ENCODE data around the gene OBSCN. TPM values are rescaled to one million over a fixed set of nuclear protein-coding genes. Genes with fewer than 3 reads are reported as not detected.

The OBSCN gene
- total RNA-seq, 1 donor from 2014 or later = 18.3 TPM

- ATAC-seq (no peak), DNase-seq (ENCODE audit: low spot score) (peak; percentile 51)
- intact Hi-C loops (cut with DNase I) = no loop called here
Measured at GRCh38 chr1:228365271-228366061, 157.6 kb downstream of the OBSCN start.

- intact Hi-C loops (cut with DNase I) = no loop called here
- ATAC-seq = no peak
- DNase-seq (ENCODE audit: low spot score) = no peak
Measured at GRCh38 chr1:228366062-228366865, 158.4 kb downstream of the OBSCN start.

DNA sequence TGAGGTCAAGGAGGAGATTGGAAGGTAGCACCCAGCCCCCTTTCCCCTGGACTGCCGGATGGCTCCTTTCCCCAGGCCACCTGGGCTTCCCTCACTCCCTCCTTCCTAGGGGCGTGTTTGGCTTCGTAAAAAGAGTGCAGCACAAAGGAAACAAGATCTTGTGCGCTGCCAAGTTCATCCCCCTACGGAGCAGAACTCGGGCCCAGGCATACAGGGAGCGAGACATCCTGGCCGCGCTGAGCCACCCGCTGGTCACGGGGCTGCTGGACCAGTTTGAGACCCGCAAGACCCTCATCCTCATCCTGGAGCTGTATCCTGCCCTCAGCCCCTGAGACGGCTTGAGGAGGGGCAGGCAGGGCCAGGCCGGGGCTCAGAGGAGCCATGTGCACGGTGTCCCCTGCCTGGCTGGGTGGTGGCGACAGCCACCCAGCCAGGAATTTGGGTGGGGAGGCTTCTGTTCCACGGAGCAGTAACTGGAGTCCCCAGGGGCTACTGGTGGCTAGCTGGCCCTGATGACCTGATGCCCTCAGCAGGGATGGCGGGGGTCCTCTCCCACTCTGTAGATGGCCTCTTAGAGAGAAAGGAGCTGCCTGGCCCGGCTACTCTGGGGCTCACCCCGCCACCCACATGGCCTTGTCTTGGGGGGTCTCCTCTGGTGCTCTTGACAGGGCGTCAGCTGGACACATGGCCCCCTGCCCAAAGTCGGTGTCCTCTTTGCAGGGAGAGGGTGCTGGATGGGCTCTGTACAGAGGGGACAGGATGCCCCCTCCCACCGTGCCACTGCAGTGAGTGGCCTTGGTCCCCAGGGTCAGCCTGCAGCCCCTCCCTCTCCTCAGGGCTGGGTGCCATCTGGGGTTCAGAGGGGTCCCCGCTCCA is 159.3 kb downstream of the OBSCN start:
- DNase-seq (ENCODE audit: low spot score) (peak; percentile 60), ATAC-seq (peak; percentile 30)
- intact Hi-C loops (cut with DNase I) = no loop called here

DNA sequence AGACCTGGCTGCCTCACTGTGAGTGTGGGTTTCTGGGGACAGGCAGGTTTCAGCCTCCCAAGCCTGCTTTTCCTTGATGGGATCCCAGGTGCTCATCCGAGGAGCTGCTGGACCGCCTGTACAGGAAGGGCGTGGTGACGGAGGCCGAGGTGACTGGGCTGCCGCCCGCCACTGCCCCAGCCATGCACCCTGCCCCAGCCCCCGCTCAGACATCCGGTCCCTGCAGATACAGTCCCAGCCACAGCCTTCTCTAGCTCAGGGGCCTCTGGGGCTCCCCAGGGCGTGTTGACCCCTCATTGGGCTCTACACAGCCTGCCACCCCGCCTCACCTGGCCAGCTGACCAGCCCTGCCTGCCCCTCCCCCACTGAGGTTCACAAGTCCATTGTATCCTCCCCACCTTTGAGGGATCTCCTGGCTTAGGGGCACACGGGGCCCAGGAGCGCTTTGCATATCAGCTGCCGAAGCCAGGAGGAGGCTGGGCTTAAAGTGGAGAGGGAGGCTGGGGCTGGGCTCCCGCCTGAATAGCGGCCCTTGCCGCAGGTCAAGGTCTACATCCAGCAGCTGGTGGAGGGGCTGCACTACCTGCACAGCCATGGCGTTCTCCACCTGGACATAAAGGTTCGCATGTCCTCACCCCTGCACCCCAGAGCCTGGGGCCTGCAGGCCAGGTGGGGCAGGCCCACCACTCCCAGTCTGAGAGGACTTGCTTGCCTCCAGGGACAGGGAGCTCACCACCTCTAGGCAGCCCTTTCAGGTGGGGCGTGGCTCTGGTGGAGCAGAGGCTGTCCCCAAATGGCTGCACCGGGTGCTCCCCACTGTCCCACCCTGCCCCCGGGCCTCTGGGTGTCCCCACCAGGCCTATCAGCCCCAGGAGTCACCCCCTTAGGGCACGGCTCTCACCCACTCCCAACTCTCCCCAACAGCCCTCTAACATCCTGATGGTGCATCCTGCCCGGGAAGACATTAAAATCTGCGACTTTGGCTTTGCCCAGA is 160.3 kb downstream of the OBSCN start:
- intact Hi-C loops (cut with DNase I) = no loop called here
- peak; percentile 58 for DNase-seq (ENCODE audit: low spot score)
- ATAC-seq = no peak

DNA sequence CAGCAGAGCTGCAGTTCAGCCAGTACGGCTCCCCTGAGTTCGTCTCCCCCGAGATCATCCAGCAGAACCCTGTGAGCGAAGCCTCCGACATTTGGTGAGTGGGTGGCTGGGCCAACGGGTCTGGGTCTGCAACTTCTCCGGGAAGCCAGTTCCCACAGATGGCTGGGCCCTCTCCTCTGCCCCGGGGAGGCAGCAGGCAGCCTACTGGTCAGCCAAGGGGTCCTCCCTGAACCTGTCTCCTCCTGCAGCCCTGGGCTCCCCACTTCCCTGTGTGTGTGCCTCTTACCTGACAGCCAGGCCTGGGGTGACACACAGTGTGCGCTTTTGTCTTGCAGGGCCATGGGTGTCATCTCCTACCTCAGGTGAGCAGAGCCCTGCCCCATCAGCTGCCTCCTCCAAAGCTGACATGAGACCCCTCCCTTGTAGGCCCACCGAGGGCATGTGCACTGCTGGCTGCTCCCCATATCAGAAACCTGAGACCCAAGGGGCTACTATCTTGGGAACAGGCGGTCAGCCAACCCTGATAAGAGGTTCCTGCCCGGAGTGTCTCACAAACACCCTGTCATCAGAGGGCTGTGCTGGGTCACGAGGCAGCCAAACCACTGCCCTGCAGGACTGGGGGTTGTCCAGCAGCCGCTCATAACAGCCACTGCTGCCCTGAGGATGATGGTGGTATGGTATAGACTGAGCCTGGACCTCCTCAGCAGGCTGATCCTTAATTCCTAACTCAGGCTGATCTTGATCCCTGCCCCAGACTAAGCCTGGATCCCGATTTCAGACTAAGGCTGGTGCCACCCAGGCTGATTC is 161.2 kb downstream of the OBSCN start:
- intact Hi-C loops (cut with DNase I) = no loop called here
- peak; percentile 54 for DNase-seq (ENCODE audit: low spot score)
- ATAC-seq = no peak

DNA sequence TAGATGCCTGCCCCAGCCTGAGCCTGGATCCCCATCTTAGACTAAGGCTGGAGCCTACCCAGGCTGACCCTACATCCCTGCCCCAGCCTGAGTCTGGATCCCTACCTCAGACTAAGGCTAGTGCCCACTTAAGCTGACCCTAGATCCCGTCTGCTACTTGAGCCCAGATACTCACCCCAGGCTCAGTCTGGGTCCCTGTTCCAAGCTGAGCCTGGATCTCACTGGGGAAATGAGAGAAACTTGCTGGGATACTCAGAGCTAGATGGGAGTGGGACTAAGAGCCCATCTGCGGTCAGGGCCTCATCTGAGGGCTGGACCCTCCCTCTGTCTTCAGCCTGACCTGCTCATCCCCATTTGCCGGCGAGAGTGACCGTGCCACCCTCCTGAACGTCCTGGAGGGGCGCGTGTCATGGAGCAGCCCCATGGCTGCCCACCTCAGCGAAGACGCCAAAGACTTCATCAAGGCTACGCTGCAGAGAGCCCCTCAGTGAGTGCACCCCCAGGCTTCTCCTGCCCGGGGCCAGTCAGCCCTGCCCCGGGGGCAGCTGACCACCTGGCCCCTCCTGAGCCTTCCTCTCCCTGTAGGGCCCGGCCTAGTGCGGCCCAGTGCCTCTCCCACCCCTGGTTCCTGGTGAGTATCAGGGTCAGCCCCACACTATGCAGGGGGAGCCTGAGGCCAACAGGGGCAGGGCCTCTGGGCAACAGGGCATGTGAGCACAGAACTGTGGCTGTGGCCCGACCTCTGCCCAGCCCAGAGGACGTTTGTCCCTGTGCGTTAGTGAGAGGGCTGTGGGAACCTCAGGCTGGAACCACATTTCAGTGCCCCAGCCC is 162.0 kb downstream of the OBSCN start:
- DNase-seq (ENCODE audit: low spot score) (peak; percentile 51), ATAC-seq (no peak)

GRCh38 chr1:228370439-228370940 is 162.6 kb downstream of the OBSCN start:
- intact Hi-C loops (cut with DNase I) = no loop called here
- ATAC-seq (no peak), DNase-seq (ENCODE audit: low spot score) (peak; percentile 61)

More for the DNA sequence above, 162.0 kb downstream of the OBSCN start:
- intact Hi-C loops (cut with DNase I) = no loop called here

DNA sequence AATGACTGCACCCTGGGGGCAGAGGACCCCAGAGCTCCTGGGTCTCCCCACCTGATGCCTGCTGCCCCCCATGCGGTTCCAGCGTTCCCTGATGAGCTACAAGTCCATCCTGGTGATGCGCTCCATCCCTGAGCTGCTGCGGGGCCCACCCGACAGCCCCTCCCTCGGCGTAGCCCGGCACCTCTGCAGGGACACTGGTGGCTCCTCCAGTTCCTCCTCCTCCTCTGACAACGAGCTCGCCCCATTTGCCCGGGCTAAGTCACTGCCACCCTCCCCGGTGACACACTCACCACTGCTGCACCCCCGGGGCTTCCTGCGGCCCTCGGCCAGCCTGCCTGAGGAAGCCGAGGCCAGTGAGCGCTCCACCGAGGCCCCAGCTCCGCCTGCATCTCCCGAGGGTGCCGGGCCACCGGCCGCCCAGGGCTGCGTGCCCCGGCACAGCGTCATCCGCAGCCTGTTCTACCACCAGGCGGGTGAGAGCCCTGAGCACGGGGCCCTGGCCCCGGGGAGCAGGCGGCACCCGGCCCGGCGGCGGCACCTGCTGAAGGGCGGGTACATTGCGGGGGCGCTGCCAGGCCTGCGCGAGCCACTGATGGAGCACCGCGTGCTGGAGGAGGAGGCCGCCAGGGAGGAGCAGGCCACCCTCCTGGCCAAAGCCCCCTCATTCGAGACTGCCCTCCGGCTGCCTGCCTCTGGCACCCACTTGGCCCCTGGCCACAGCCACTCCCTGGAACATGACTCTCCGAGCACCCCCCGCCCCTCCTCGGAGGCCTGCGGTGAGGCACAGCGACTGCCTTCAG is 163.3 kb downstream of the OBSCN start:
- DNase-seq (ENCODE audit: low spot score) (peak; percentile 58), ATAC-seq (no peak)
- intact Hi-C loops (cut with DNase I) = no loop called here

DNA sequence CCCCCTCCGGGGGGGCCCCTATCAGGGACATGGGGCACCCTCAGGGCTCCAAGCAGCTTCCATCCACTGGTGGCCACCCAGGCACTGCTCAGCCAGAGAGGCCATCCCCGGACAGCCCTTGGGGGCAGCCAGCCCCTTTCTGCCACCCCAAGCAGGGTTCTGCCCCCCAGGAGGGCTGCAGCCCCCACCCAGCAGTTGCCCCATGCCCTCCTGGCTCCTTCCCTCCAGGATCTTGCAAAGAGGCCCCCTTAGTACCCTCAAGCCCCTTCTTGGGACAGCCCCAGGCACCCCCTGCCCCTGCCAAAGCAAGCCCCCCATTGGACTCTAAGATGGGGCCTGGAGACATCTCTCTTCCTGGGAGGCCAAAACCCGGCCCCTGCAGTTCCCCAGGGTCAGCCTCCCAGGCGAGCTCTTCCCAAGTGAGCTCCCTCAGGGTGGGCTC is 163.9 kb downstream of the OBSCN start:
- DNase-seq (ENCODE audit: low spot score) (peak; percentile 62), ATAC-seq (no peak)
- intact Hi-C loops (cut with DNase I) = no loop called here

DNA sequence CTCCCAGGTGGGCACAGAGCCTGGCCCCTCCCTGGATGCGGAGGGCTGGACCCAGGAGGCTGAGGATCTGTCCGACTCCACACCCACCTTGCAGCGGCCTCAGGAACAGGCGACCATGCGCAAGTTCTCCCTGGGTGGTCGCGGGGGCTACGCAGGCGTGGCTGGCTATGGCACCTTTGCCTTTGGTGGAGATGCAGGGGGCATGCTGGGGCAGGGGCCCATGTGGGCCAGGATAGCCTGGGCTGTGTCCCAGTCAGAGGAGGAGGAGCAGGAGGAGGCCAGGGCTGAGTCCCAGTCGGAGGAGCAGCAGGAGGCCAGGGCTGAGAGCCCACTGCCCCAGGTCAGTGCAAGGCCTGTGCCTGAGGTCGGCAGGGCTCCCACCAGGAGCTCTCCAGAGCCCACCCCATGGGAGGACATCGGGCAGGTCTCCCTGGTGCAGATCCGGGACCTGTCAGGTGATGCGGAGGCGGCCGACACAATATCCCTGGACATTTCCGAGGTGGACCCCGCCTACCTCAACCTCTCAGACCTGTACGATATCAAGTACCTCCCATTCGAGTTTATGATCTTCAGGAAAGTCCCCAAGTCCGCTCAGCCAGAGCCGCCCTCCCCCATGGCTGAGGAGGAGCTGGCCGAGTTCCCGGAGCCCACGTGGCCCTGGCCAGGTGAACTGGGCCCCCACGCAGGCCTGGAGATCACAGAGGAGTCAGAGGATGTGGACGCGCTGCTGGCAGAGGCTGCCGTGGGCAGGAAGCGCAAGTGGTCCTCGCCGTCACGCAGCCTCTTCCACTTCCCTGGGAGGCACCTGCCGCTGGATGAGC is 164.5 kb downstream of the OBSCN start:
- intact Hi-C loops (cut with DNase I) = no loop called here
- ATAC-seq (no peak), DNase-seq (ENCODE audit: low spot score) (peak; percentile 68)

GRCh38 chr1:228373004-228373680 is 165.3 kb downstream of the OBSCN start:
- DNase-seq (ENCODE audit: low spot score) = no peak
- intact Hi-C loops (cut with DNase I) = no loop called here

GRCh38 chr1:228373681-228374571 is 166.1 kb downstream of the OBSCN start:
- peak; percentile 64 for DNase-seq (ENCODE audit: low spot score)
- ATAC-seq = no peak
- intact Hi-C loops (cut with DNase I) = no loop called here

More at GRCh38 chr1:228373004-228373680, 165.3 kb downstream of the OBSCN start:
- no peak for ATAC-seq
